Measurements from ENCODE around the gene ATG9B. TPM values are rescaled to one million over a fixed set of nuclear protein-coding genes. Genes with fewer than 3 reads are reported as not detected.

ATG9B gene
- total RNA-seq, 1 donor from 2014 or later = 1.8 TPM

DNA sequence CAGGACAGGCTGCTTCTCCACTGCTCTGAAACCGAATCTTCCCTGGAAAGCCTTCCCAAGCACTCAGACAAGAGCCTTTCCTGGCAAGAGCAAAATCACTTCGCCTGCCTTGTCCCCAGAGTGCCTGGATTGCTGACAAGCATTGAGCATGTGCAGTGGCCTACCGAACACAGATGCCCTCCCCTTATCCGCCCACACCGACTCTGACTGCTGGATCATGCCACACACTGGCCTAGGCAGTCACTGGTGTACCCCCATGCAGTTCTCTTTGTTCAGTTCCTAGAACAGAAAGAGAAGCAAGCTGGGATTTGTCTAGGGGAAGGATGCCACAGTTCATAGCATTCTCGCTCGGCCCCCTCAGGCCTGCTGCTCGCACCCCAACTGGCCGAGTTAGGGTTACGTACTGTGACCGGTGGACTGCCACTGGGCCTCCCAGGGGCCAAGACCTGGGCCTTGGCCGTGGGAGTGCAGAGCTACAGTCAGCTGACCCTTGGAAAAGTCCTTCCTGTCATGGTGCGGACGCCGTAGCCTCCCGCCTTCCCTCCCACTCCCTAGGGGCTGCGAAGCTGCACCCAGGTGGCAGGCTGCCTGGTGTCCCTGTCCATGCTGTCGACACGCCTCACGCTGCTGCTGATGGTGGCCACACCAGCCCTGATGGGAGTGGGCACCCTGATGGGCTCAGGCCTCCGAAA is 10.9 kb upstream of the ATG9B start:
- Mint-ChIP-seq H3K4me1 (peaks cover 8% of the 10 kb centered on the region), H3K27me3 (no peaks in the 10 kb centered on the region), H3K9me3 (no peaks in the 10 kb centered on the region), H3K36me3 (ENCODE audit: low read depth) (peaks cover 27% of the 10 kb centered on the region), H3K4me3 (no peak overlapping the region), H3K27ac (no peak overlapping the region)
- intact Hi-C loops (cut with micrococcal nuclease) = no loop called here
- ChIA-PET POLR2A (interaction anchor here (0.6 kb wide), 1 partner anchor 1870 kb away, joined by 4 read pairs; no protein-coding TSS in a partner anchor), CTCF (no interaction called here)
- no peak for DNase-seq
- TF ChIP-seq, protein P1, sequence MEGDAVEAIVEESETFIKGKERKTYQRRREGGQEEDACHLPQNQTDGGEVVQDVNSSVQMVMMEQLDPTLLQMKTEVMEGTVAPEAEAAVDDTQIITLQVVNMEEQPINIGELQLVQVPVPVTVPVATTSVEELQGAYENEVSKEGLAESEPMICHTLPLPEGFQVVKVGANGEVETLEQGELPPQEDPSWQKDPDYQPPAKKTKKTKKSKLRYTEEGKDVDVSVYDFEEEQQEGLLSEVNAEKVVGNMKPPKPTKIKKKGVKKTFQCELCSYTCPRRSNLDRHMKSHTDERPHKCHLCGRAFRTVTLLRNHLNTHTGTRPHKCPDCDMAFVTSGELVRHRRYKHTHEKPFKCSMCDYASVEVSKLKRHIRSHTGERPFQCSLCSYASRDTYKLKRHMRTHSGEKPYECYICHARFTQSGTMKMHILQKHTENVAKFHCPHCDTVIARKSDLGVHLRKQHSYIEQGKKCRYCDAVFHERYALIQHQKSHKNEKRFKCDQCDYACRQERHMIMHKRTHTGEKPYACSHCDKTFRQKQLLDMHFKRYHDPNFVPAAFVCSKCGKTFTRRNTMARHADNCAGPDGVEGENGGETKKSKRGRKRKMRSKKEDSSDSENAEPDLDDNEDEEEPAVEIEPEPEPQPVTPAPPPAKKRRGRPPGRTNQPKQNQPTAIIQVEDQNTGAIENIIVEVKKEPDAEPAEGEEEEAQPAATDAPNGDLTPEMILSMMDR (IDR thresholded peaks at IDR 0.05) = no peak
- no peak for ATAC-seq (ENCODE audit: low read depth)

GRCh38 chr7:151034312-151035025 is 10.2 kb upstream of the ATG9B start:
- DNase-seq = no peak
- CTCF ChIA-PET = no interaction called here

GRCh38 chr7:151033864-151034249 is 9.6 kb upstream of the ATG9B start:
- no peaks in the 10 kb centered on the region for H3K9me3 Mint-ChIP-seq
- TF ChIP-seq, protein P1 (IDR thresholded peaks at IDR 0.05) = no peak
- CTCF ChIA-PET = no interaction called here
- H3K4me3 Mint-ChIP-seq = no peak overlapping the region
- H3K4me1 Mint-ChIP-seq = peaks cover 9% of the 10 kb centered on the region
- no peak for DNase-seq
- POLR2A ChIA-PET = interaction anchor here (1.2 kb wide), 1 partner anchor 47 kb away, joined by 4 read pairs; the partner anchor contains the start of gene FASTK
- H3K36me3 Mint-ChIP-seq (ENCODE audit: low read depth) = peaks cover 27% of the 10 kb centered on the region
- no peak overlapping the region for H3K27ac Mint-ChIP-seq
- intact Hi-C loops (cut with micrococcal nuclease) = no loop called here
- ATAC-seq (ENCODE audit: low read depth) = no peak
- no peaks in the 10 kb centered on the region for H3K27me3 Mint-ChIP-seq

More at GRCh38 chr7:151034312-151035025, 10.2 kb upstream of the ATG9B start:
- no peak for ATAC-seq (ENCODE audit: low read depth)
- Mint-ChIP-seq H3K4me1 (peaks cover 9% of the 10 kb centered on the region), H3K27me3 (no peaks in the 10 kb centered on the region), H3K4me3 (no peak overlapping the region), H3K27ac (no peak overlapping the region), H3K36me3 (ENCODE audit: low read depth) (peaks cover 27% of the 10 kb centered on the region), H3K9me3 (no peaks in the 10 kb centered on the region)
- POLR2A ChIA-PET = interaction anchor here (0.6 to 1.2 kb wide), 2 partner anchors 46 to 1869 kb away, joined by 4 read pairs; partner anchors contain the start of gene FASTK
- intact Hi-C loops (cut with micrococcal nuclease) = no loop called here
- TF ChIP-seq, protein P1 (IDR thresholded peaks at IDR 0.05) = no peak

GRCh38 chr7:151032936-151033863 is 8.9 kb upstream of the ATG9B start:
- peaks cover 12% of the 10 kb centered on the region for H3K4me1 Mint-ChIP-seq
- ChIA-PET CTCF (interaction anchor here (0.7 kb wide), 1 partner anchor 22 kb away, joined by 3 read pairs; no protein-coding TSS in a partner anchor), POLR2A (interaction anchor here (0.7 to 1.2 kb wide), 2 partner anchors 47 to 54 kb away, joined by 3 to 4 read pairs; partner anchors contain the start of gene FASTK)
- peaks cover 33% of the 10 kb centered on the region for H3K36me3 Mint-ChIP-seq (ENCODE audit: low read depth)
- no peak overlapping the region for H3K4me3 Mint-ChIP-seq
- DNase-seq = no peak
- TF ChIP-seq, protein P1 (IDR thresholded peaks at IDR 0.05) = no peak
- ATAC-seq (ENCODE audit: low read depth) = no peak
- intact Hi-C loops (cut with micrococcal nuclease) = no loop called here
- H3K27me3 Mint-ChIP-seq = no peaks in the 10 kb centered on the region
- H3K9me3 Mint-ChIP-seq = no peaks in the 10 kb centered on the region
- H3K27ac Mint-ChIP-seq = no peak overlapping the region

Data from activated B cell treated with CpG ODN at 0.5 μM for 24 hours (primary cell).